Liver (tissue), 9 donors: ENCODE data around the gene KCNJ12. TPM values are rescaled to one million over a fixed set of nuclear protein-coding genes. Genes with fewer than 3 reads are reported as not detected.

Experiments
- DNase-seq: peaks from one replicate; pipeline ENCODE4 v3.0.0-alpha.2; 2017; ENCODE audit warnings: low spot score
- H3K27ac ChIP-seq, 2 donors: one replicate each; pipeline ENCODE4 v1.7.0; 2013; ENCODE audit warnings: inconsistent platforms in 2 of 2, low read length in 2 of 2, control low read depth in 1 of 2, low read depth in 1 of 2, mild to moderate bottlenecking in 1 of 2
- H3K27me3 ChIP-seq, 4 donors: one replicate each; pipeline versions ENCODE4 v1.6.1 to v1.7.0; 2013; ENCODE audit warnings: low read length in 3 of 4, inconsistent platforms in 1 of 4, mild to moderate bottlenecking in 1 of 4, moderate library complexity in 1 of 4; ENCODE audit not compliant: control insufficient read depth in 4 of 4, insufficient read depth in 4 of 4
- H3K36me3 ChIP-seq, 4 donors: one replicate each; pipeline versions ENCODE4 v1.6.1 to v1.7.0; 2013; ENCODE audit warnings: low read length in 3 of 4, mild to moderate bottlenecking in 3 of 4, low read depth in 1 of 4, moderate library complexity in 1 of 4; ENCODE audit not compliant: control insufficient read depth in 4 of 4, insufficient read depth in 3 of 4
- H3K4me1 ChIP-seq, 4 donors: one replicate each; pipeline versions ENCODE4 v1.6.1 to v1.7.0; 2013; ENCODE audit warnings: low read length in 3 of 4, mild to moderate bottlenecking in 3 of 4, moderate library complexity in 1 of 4; ENCODE audit not compliant: control insufficient read depth in 4 of 4, insufficient read depth in 4 of 4
- H3K4me3 ChIP-seq, 3 donors: one replicate each; pipeline versions ENCODE4 v1.6.1 to v1.7.0; 2013; ENCODE audit warnings: low read length in 3 of 3, control low read depth in 1 of 3, low read depth in 1 of 3, mild to moderate bottlenecking in 1 of 3
- H3K9ac ChIP-seq, 2 donors: one replicate each; pipeline ENCODE4 v1.7.0; 2013; ENCODE audit warnings: low read length in 2 of 2, mild to moderate bottlenecking in 2 of 2, moderate library complexity in 2 of 2, control low read depth in 1 of 2, low read depth in 1 of 2
- H3K9me3 ChIP-seq, 4 donors: one replicate each; pipeline versions ENCODE4 v1.6.1 to v1.7.0; 2013; ENCODE audit warnings: low read length in 3 of 4; ENCODE audit not compliant: control insufficient read depth in 4 of 4
- ATF3 ChIP-seq: IDR thresholded peaks from 2 replicates; pipeline ENCODE4 v1.6.1; 2016; ENCODE audit warnings: antibody characterized with exemption
- CTCF ChIP-seq: fragments of 150-350 bp; IDR thresholded peaks from 2 replicates; pipeline ENCODE4 v1.5.1; 2017; ENCODE audit warnings: improper control_type of control experiment, low read depth, low read length; ENCODE audit not compliant: missing input control
- EGR1 ChIP-seq, 2 donors: IDR thresholded peaks; 2 replicates each; pipeline ENCODE4 v1.6.1; 2016 to 2018; ENCODE audit warnings: antibody characterized with exemption in 2 of 2, low read depth in 2 of 2
- FOXA1 ChIP-seq: IDR thresholded peaks from 2 replicates; pipeline ENCODE4 v1.6.1; 2016; ENCODE audit warnings: antibody characterized with exemption
- FOXA2 ChIP-seq: IDR thresholded peaks from 2 replicates; pipeline ENCODE4 v1.6.1; 2016; ENCODE audit warnings: antibody characterized with exemption
- GABPA ChIP-seq, 2 donors: IDR thresholded peaks in 1 of 2; conservative IDR thresholded peaks in 1 of 2; 2 replicates each; pipeline ENCODE4 v1.6.1; 2016; ENCODE audit warnings: antibody characterized with exemption in 2 of 2, mild to moderate bottlenecking in 1 of 2, moderate library complexity in 1 of 2
- HNF4A ChIP-seq, 2 donors: conservative IDR thresholded peaks; 2 replicates each; pipeline ENCODE4 v1.6.1; 2016; ENCODE audit warnings: antibody characterized with exemption in 2 of 2, mild to moderate bottlenecking in 2 of 2
- HNF4G ChIP-seq: IDR thresholded peaks from 2 replicates; pipeline ENCODE4 v1.6.1; 2016; ENCODE audit warnings: antibody characterized with exemption
- JUND ChIP-seq, 2 donors: IDR thresholded peaks; 2 replicates each; pipeline ENCODE4 v1.6.1; 2016; ENCODE audit warnings: antibody characterized with exemption in 2 of 2
- MAX ChIP-seq: IDR thresholded peaks from 2 replicates; pipeline ENCODE4 v1.6.1; 2016; ENCODE audit warnings: antibody characterized with exemption
- NR2F2 ChIP-seq: IDR thresholded peaks from 2 replicates; pipeline ENCODE4 v1.6.1; 2016; ENCODE audit warnings: antibody characterized with exemption
- RAD21 ChIP-seq, 2 donors: IDR thresholded peaks; 2 replicates each; pipeline ENCODE4 v1.6.1; 2016; ENCODE audit warnings: antibody characterized with exemption in 2 of 2, mild to moderate bottlenecking in 2 of 2
- REST ChIP-seq: IDR thresholded peaks from 2 replicates; pipeline ENCODE4 v1.6.1; 2016; ENCODE audit warnings: antibody characterized with exemption, mild to moderate bottlenecking
- RXRA ChIP-seq, 2 donors: IDR thresholded peaks; 2 replicates each; pipeline ENCODE4 v1.6.1; 2017 to 2018; ENCODE audit warnings: antibody characterized with exemption in 2 of 2, mild to moderate bottlenecking in 1 of 2
- SP1 ChIP-seq: IDR thresholded peaks from 2 replicates; pipeline ENCODE4 v1.6.1; 2018; ENCODE audit warnings: antibody characterized with exemption, mild to moderate bottlenecking
- TAF1 ChIP-seq: conservative IDR thresholded peaks from 2 replicates; pipeline ENCODE4 v1.6.1; 2016; ENCODE audit warnings: antibody characterized with exemption, mild to moderate bottlenecking
- YY1 ChIP-seq: IDR thresholded peaks from 2 replicates; pipeline ENCODE4 v1.6.1; 2016; ENCODE audit warnings: antibody characterized with exemption, mild to moderate bottlenecking
- WGBS: extraction: QIAGEN DNeasy Blood & Tissue Kit; methylation state at CpG from one replicate; pipeline ENCODE4 v1.1.7; 2013; 5-methylcytosine and 5-hydroxymethylcytosine counted together
- polyA plus RNA-seq, 2 donors: library from polyadenylated mRNA; stranded (reverse) in 1 of 2; unstranded in 1 of 2; fragments of 200-250 nt in 1 of 2; fragments of >200 nt in 1 of 2; fragmentation: Nextera tagmentation in 1 of 2; extraction: Ambion mirVana in 1 of 2; gene quantifications; one replicate each; pipeline versions ENCODE4 v1.2.1 to v1.2.3, GENCODE V29; 2013 to 2015
- total RNA-seq, 2 donors: library from RNA; depleted of rRNA; stranded (reverse); fragments of >200 nt; gene quantifications; one replicate each; pipeline ENCODE4 v1.2.3, GENCODE V29; 2014
- donor health status: healthy.
- donor health status: healthy.
- donor health status: healthy.
- donor health status: healthy.
- donor health status: healthy.

The KCNJ12 gene
- total and polyA plus RNA-seq, 4 donors: 0.25 to 0.67 (median 0.38) TPM

GRCh38 chr17:21395764-21396163 lies 19.6 kb downstream of the KCNJ12 start:
- no peak overlapping the region for H3K9ac ChIP-seq
- H3K36me3 ChIP-seq: no peaks in the 10 kb centered on the region
- WGBS: 83% methylated on average over 5 of the region's 5 CpGs
- H3K4me1 ChIP-seq: no peaks in the 10 kb centered on the region
- no peak overlapping the region for H3K4me3 ChIP-seq
- no peak overlapping the region for H3K27ac ChIP-seq
- TF ChIP-seq EGR1 (IDR thresholded peaks at IDR 0.05; ENCODE audit: low read depth in 2 of 2): no peak
- TF ChIP-seq FOXA1: no peak
- TF ChIP-seq GABPA (IDR thresholded peaks at IDR 0.05 in 1 of 2, conservative IDR thresholded peaks at IDR 0.05 in 1 of 2): no peak
- TF ChIP-seq RAD21 (IDR thresholded peaks at IDR 0.05): no peak
- TF ChIP-seq NR2F2: no peak
- TF ChIP-seq YY1: no peak
- TF ChIP-seq SP1: no peak
- no peak for TF ChIP-seq HNF4G
- no peak for TF ChIP-seq ATF3
- TF ChIP-seq HNF4A (conservative IDR thresholded peaks at IDR 0.05): no peak
- TF ChIP-seq JUND (IDR thresholded peaks at IDR 0.05): no peak
- TF ChIP-seq FOXA2: no peak
- TF ChIP-seq REST: no peak
- H3K27me3 ChIP-seq: no peaks in the 10 kb centered on the region
- DNase-seq: no peak
- no peaks in the 10 kb centered on the region for H3K9me3 ChIP-seq

- H3K27ac ChIP-seq: no peak overlapping the region
- no peaks in the 10 kb centered on the region for H3K27me3 ChIP-seq
- H3K4me3 ChIP-seq: no peak overlapping the region
- H3K36me3 ChIP-seq: no peaks in the 10 kb centered on the region
- DNase-seq: no peak
- no peaks in the 10 kb centered on the region for H3K4me1 ChIP-seq
- no peak overlapping the region for H3K9ac ChIP-seq
- no peaks in the 10 kb centered on the region for H3K9me3 ChIP-seq
- TF ChIP-seq TAF1: no peak
- 86% methylated on average over 14 of the region's 14 CpGs for WGBS
Observed at GRCh38 chr17:21396237-21396636, 20.1 kb downstream of the KCNJ12 start.

GRCh38 chr17:21397341-21398190 lies 21.4 kb downstream of the KCNJ12 start:
- WGBS: 81% methylated on average over 28 of the region's 28 CpGs
- Histone ChIP-seq H3K4me1 (no peaks in the 10 kb centered on the region), H3K9me3 (no peaks in the 10 kb centered on the region), H3K36me3 (no peaks in the 10 kb centered on the region), H3K27me3 (no peaks in the 10 kb centered on the region), H3K9ac (no peak overlapping the region), H3K4me3 (no peak overlapping the region), H3K27ac (no peak overlapping the region)
- DNase-seq: no peak
- TF ChIP-seq MAX: no peak
- TF ChIP-seq FOXA1: no peak
- TF ChIP-seq CTCF: no peak
- TF ChIP-seq NR2F2: no peak
- no peak for TF ChIP-seq SP1
- TF ChIP-seq HNF4G: no peak
- no peak for TF ChIP-seq FOXA2
- no peak for TF ChIP-seq RXRA (IDR thresholded peaks at IDR 0.05)
- no peak for TF ChIP-seq EGR1 (IDR thresholded peaks at IDR 0.05; ENCODE audit: low read depth in 2 of 2)
- no peak for TF ChIP-seq REST
